ENCODE measurements around the gene GRIA1.

- TF ChIP-seq CTCF (IDR thresholded peaks at IDR 0.05) (no peak), POLR2A (IDR thresholded peaks at IDR 0.05) (no peak), EP300 (IDR thresholded peaks at IDR 0.05) (no peak)
Observed at GRCh38 chr5:153755913-153756500, 265.5 kb downstream of the GRIA1 start.
